Breast epithelium (tissue), 4 donors: ENCODE measurements around the gene MEMO1. TPM values are rescaled to one million over a fixed set of nuclear protein-coding genes. Genes with fewer than 3 reads are reported as not detected.
"Not testable (repeated sequence)": the region's sequence is repeated elsewhere in the genome, so short reads cannot be mapped to it uniquely, and the experiment has no call there.

Experiments used
- DNase-seq, 2 donors: peaks; one replicate each; pipeline ENCODE4 v3.0.0-alpha.2; 2019; ENCODE audit warnings: low spot score in 2 of 2
- H3K27ac ChIP-seq, 2 donors: fragments of 200-600 bp; sonication (generic) in 1 of 2; one replicate each; pipeline ENCODE4 v1.5.1; 2016 to 2019; ENCODE audit warnings: mild to moderate bottlenecking in 1 of 2
- H3K27me3 ChIP-seq, 2 donors: fragments of 200-600 bp; sonication (generic) in 1 of 2; one replicate each; pipeline versions ENCODE4 v1.5.1 to v1.6.0; 2017 to 2019; ENCODE audit warnings: control low read depth in 1 of 2, mild to moderate bottlenecking in 1 of 2
- H3K36me3 ChIP-seq: fragments of 200-600 bp; one replicate; pipeline ENCODE4 v1.5.1; 2019
- H3K4me1 ChIP-seq, 2 donors: fragments of 200-600 bp; sonication (generic); one replicate each; pipeline ENCODE4 v1.5.1; 2016 to 2019; ENCODE audit warnings: control low read depth in 1 of 2
- H3K4me3 ChIP-seq, 3 donors: fragments of 200-600 bp; sonication (generic); 1 replicate in 2 of 3; 2 replicates in 1 of 3; pipeline ENCODE4 v1.5.1; 2016 to 2019; ENCODE audit warnings: mild to moderate bottlenecking in 3 of 3, moderate library complexity in 2 of 3
- H3K9me3 ChIP-seq, 2 donors: fragments of 200-600 bp; sonication (generic) in 1 of 2; one replicate each; pipeline ENCODE4 v1.5.1; 2016 to 2019; ENCODE audit warnings: control low read depth in 1 of 2
- CTCF ChIP-seq, 3 donors: fragments of 450-650 bp; IDR thresholded peaks; one replicate each; pipeline ENCODE4 v1.5.1; 2016 to 2017; ENCODE audit warnings: antibody characterized with exemption in 3 of 3, mild to moderate bottlenecking in 3 of 3, moderate library complexity in 3 of 3
- POLR2A ChIP-seq: fragments of 450-650 bp; IDR thresholded peaks from one replicate; pipeline ENCODE4 v1.6.1; 2016; ENCODE audit warnings: antibody characterized with exemption, mild to moderate bottlenecking, moderate library complexity
- POLR2AphosphoS5 ChIP-seq, 3 donors: sonication (generic); formaldehyde crosslinking; IDR thresholded peaks; one replicate each; pipeline ENCODE4 v1.6.1; 2017; ENCODE audit warnings: antibody characterized with exemption in 3 of 3
- intact Hi-C: fragments of 100-400 bp; cut with DNase I; formaldehyde crosslinking; loops from one replicate; pipeline ENCODE4 v1.15.1; 2023; ENCODE audit warnings: low total_unique reads
- total RNA-seq, 3 donors: library from RNA; depleted of rRNA; stranded (reverse); fragments of >200 nt; gene quantifications; one replicate each; pipeline ENCODE4 v1.1.0, GENCODE V29; 2016

The MEMO1 gene
- total RNA-seq, 3 donors from 2014 or later = 26.1 to 28.8 (median 26.1) TPM

GRCh38 chr2:31920962-31921361 is 89.8 kb downstream of the MEMO1 start:
- Histone ChIP-seq H3K27me3 (no peaks in the 10 kb centered on the region), H3K9me3 (no peaks in the 10 kb centered on the region), H3K27ac (no peak overlapping the region)

GRCh38 chr2:31919499-31919898 is 91.3 kb downstream of the MEMO1 start:
- intact Hi-C loops = no loop called here
- Histone ChIP-seq H3K4me1 (no peaks in the 10 kb centered on the region), H3K9me3 (no peaks in the 10 kb centered on the region), H3K27me3 (no peaks in the 10 kb centered on the region), H3K27ac (no peak overlapping the region), H3K36me3 (no peaks in the 10 kb centered on the region), H3K4me3 (no peak overlapping the region)
- DNase-seq = no peak
- no peak for TF ChIP-seq CTCF (IDR thresholded peaks at IDR 0.05)
- no peak for TF ChIP-seq POLR2A
- TF ChIP-seq POLR2AphosphoS5 (IDR thresholded peaks at IDR 0.05) = no peak

More at GRCh38 chr2:31920962-31921361, 89.8 kb downstream of the MEMO1 start:
- no peak for DNase-seq
- H3K4me1 ChIP-seq = no peaks in the 10 kb centered on the region
- intact Hi-C loops = no loop called here
- H3K36me3 ChIP-seq = no peaks in the 10 kb centered on the region
- TF ChIP-seq POLR2A = no peak
- no peak for TF ChIP-seq CTCF (IDR thresholded peaks at IDR 0.05)
- no peak overlapping the region for H3K4me3 ChIP-seq

- no peak for TF ChIP-seq POLR2A
- TF ChIP-seq CTCF (IDR thresholded peaks at IDR 0.05) = no peak
- no peak for TF ChIP-seq POLR2AphosphoS5 (IDR thresholded peaks at IDR 0.05)
- Histone ChIP-seq H3K27me3 (no peaks in the 10 kb centered on the region), H3K4me1 (no peaks in the 10 kb centered on the region), H3K27ac (no peak overlapping the region), H3K4me3 (no peak overlapping the region), H3K9me3 (peaks cover 0 to 8% of the 10 kb centered on the region in 2 donors), H3K36me3 (no peaks in the 10 kb centered on the region)
- no peak for DNase-seq
- intact Hi-C loops = no loop called here
Observed at GRCh38 chr2:31909661-31910060, 101.1 kb downstream of the MEMO1 start.

GRCh38 chr2:31907491-31907890 is 103.3 kb downstream of the MEMO1 start:
- H3K9me3 ChIP-seq, H3K27ac ChIP-seq, intact Hi-C loops, H3K4me1 ChIP-seq, H3K36me3 ChIP-seq, H3K27me3 ChIP-seq, DNase-seq, H3K4me3 ChIP-seq: not testable (repeated sequence)

- intact Hi-C loops = no loop called here
- Histone ChIP-seq H3K27me3 (no peaks in the 10 kb centered on the region), H3K27ac (no peak overlapping the region), H3K4me3 (no peak overlapping the region), H3K36me3 (no peaks in the 10 kb centered on the region), H3K9me3 (no peaks in the 10 kb centered on the region), H3K4me1 (no peaks in the 10 kb centered on the region)
- no peak for DNase-seq
- TF ChIP-seq CTCF (IDR thresholded peaks at IDR 0.05) (no peak), POLR2AphosphoS5 (IDR thresholded peaks at IDR 0.05) (no peak), POLR2A (no peak)
Observed at GRCh38 chr2:31903109-31903780, 107.6 kb downstream of the MEMO1 start.
